Sigmoid colon (tissue), 7 donors: ENCODE measurements around the gene FKBP1B. TPM values are rescaled to one million over a fixed set of nuclear protein-coding genes. Genes with fewer than 3 reads are reported as not detected.

Source experiments
- DNase-seq: peaks from one replicate; pipeline ENCODE4 v3.0.0-alpha.2; 2019
- H3K27ac ChIP-seq, 4 donors: fragments of 200-600 bp; sonication (generic); one replicate each; pipeline ENCODE4 v1.5.1; 2016 to 2019; ENCODE audit warnings: mild to moderate bottlenecking in 1 of 4
- H3K27me3 ChIP-seq, 3 donors: fragments of 200-600 bp; sonication (generic); one replicate each; pipeline ENCODE4 v1.5.1; 2019; ENCODE audit warnings: mild to moderate bottlenecking in 1 of 3
- H3K36me3 ChIP-seq, 4 donors: fragments of 200-600 bp; sonication (generic); one replicate each; pipeline ENCODE4 v1.5.1; 2016 to 2019
- H3K4me1 ChIP-seq, 4 donors: fragments of 200-600 bp; sonication (generic); one replicate each; pipeline ENCODE4 v1.5.1; 2017 to 2019
- H3K4me3 ChIP-seq, 4 donors: fragments of 200-600 bp; sonication (generic); one replicate each; pipeline ENCODE4 v1.5.1; 2017 to 2019; ENCODE audit warnings: mild to moderate bottlenecking in 2 of 4, moderate library complexity in 1 of 4
- H3K9me3 ChIP-seq, 4 donors: fragments of 200-600 bp in 3 of 4; sonication (generic) in 3 of 4; one replicate each; pipeline versions ENCODE4 v1.5.1 to v1.6.1; 2013 to 2019
- EP300 ChIP-seq, 4 donors: sonication (generic); formaldehyde crosslinking; IDR thresholded peaks; one replicate each; pipeline ENCODE4 v1.6.1; 2017; ENCODE audit warnings: antibody characterized with exemption in 4 of 4
- POLR2A ChIP-seq, 2 donors: fragments of 450-650 bp; IDR thresholded peaks; one replicate each; pipeline ENCODE4 v1.6.1; 2016; ENCODE audit warnings: antibody characterized with exemption in 2 of 2, mild to moderate bottlenecking in 2 of 2, moderate library complexity in 2 of 2
- POLR2AphosphoS5 ChIP-seq, 4 donors: sonication (generic); formaldehyde crosslinking; IDR thresholded peaks; one replicate each; pipeline ENCODE4 v1.6.1; 2017; ENCODE audit warnings: antibody characterized with exemption in 4 of 4
- WGBS, 2 donors: extraction: QIAGEN DNeasy Blood & Tissue Kit; methylation state at CpG; one replicate each; pipeline ENCODE4 v1.1.7; 2013; 5-methylcytosine and 5-hydroxymethylcytosine counted together
- intact Hi-C: fragments of 100-400 bp; cut with DNase I; formaldehyde crosslinking; loops from one replicate; pipeline ENCODE4 v1.15.1; 2023
- polyA plus RNA-seq, 3 donors: library from polyadenylated mRNA; stranded (reverse); fragments of 200-250 nt; gene quantifications; one replicate each; pipeline ENCODE4 v1.2.3, GENCODE V29; 2013
- total RNA-seq, 4 donors: library from RNA; depleted of rRNA; stranded (reverse); fragments of >200 nt; gene quantifications; one replicate each; pipeline ENCODE4 v1.1.0, GENCODE V29; 2016
- TF ChIP-seq, protein P1 (sequence below), 4 experiments: fragments of 450-650 bp in 3 of 4; fragments of 200-600 bp in 1 of 4; IDR thresholded peaks; one replicate each; pipeline ENCODE4 v1.5.1; 2016 to 2019; ENCODE audit warnings: antibody characterized with exemption in 4 of 4, mild to moderate bottlenecking in 3 of 4, moderate library complexity in 2 of 4
- donor health status: healthy with polysubstance abuse.
- donor health status: Bipolar disorder and iron deficiency.
- donor health status: healthy.

FKBP1B gene
- total and polyA plus RNA-seq, 7 donors: 3.1 to 43.7 (median 8.0) TPM

DNA sequence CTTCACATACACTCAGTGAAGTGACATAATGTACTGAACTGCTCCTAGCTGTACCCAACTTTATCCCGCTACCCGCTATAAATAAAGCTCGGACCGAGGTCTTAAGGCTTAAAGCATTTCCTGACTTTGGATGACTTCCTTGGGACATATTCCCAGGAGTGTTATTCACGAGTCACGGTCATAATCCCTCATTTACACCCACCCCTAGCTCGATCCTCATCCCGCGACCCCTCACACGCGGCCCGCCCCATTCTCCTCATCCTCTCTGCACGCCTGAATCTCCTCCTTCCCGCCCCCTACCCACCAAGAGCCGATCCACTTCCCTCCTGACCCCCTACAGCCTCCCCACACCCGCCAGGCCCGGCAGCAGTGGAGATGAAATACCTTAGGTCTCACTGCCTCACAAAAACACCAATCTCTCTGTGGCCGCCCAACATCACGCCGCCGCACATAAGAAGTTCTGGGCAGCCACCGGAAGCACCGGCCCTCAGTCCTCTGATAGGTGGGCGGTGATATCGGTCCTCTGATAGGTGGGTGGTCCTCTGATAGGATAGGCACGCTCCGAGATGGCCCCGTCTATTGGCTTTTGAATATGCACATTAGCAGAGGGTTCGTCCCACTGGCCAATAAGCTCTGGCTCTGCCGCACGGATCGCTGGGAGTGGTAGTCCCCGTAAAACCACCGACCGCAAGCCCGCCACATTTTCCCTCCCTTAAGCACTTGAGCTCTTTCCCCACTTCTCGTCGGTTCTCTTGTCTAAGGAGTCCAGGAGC is 2.4 kb upstream of the FKBP1B start, which contains the start of gene WDCP:
TSS of gene WDCP (minus strand) at position 462 of the 773 bp plus-strand sequence. CDS start 7,897 bp downstream, outside the sequence.
- no peaks in the 10 kb centered on the region for H3K9me3 ChIP-seq
- peak; percentile 99 for DNase-seq
- peaks cover 0 to 41% (median 28%) of the 10 kb centered on the region in 4 donors for H3K4me1 ChIP-seq
- no peaks in the 10 kb centered on the region for H3K36me3 ChIP-seq
- intact Hi-C loops: loop anchor here (2.0 to 5.0 kb wide), 2 partner anchors 30 to 105 kb away; partner anchors contain the start of genes SF3B6 and UBXN2A
- WGBS, 2 donors: 1% methylated on average over 38 of the region's 38 CpGs
- TF ChIP-seq POLR2AphosphoS5 (IDR thresholded peaks at IDR 0.05): peak; percentile 39 to 87 (median 82)
- no peak for TF ChIP-seq EP300 (IDR thresholded peaks at IDR 0.05)
- TF ChIP-seq POLR2A (IDR thresholded peaks at IDR 0.05): peak; percentile 51 to 55
- TF ChIP-seq, protein P1, sequence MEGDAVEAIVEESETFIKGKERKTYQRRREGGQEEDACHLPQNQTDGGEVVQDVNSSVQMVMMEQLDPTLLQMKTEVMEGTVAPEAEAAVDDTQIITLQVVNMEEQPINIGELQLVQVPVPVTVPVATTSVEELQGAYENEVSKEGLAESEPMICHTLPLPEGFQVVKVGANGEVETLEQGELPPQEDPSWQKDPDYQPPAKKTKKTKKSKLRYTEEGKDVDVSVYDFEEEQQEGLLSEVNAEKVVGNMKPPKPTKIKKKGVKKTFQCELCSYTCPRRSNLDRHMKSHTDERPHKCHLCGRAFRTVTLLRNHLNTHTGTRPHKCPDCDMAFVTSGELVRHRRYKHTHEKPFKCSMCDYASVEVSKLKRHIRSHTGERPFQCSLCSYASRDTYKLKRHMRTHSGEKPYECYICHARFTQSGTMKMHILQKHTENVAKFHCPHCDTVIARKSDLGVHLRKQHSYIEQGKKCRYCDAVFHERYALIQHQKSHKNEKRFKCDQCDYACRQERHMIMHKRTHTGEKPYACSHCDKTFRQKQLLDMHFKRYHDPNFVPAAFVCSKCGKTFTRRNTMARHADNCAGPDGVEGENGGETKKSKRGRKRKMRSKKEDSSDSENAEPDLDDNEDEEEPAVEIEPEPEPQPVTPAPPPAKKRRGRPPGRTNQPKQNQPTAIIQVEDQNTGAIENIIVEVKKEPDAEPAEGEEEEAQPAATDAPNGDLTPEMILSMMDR (IDR thresholded peaks at IDR 0.05): no peak
- no peaks in the 10 kb centered on the region for H3K27me3 ChIP-seq
- peak within 1 kb of the TSS; percentile 48 to 80 (median 70) for H3K4me3 ChIP-seq
- H3K27ac ChIP-seq: peak within 1 kb of the TSS; percentile 57 to 84 (median 74)

DNA sequence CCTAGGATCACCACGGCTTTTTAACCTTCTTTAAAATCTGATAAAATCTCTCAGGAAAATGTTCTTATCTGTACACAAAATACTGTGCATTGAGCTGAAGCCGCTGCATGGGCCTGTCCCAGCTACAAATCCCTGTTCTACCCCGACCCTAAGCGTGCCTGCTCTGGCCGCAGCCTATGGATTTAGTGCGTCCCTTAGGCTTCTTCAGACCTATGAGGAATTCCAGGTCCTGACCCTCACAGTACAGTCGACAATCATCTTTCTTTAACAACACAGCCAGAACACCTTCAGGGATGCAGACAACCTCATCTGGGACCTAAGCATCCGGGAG is 1.9 kb upstream of the FKBP1B start:
- 41 to 51% methylated on average over 8 of the region's 8 CpGs for WGBS, 2 donors
- H3K4me3 ChIP-seq: peak overlapping the region in 3 of 4 donors; percentile 68 to 80 (median 73)
- no peak for DNase-seq
- H3K27me3 ChIP-seq: no peaks in the 10 kb centered on the region
- no peaks in the 10 kb centered on the region for H3K9me3 ChIP-seq
- no peaks in the 10 kb centered on the region for H3K36me3 ChIP-seq
- H3K4me1 ChIP-seq: peaks cover 0 to 41% (median 28%) of the 10 kb centered on the region in 4 donors
- no peak for TF ChIP-seq EP300 (IDR thresholded peaks at IDR 0.05)
- TF ChIP-seq, protein P1 (IDR thresholded peaks at IDR 0.05): no peak
- TF ChIP-seq POLR2A (IDR thresholded peaks at IDR 0.05): no peak
- no peak for TF ChIP-seq POLR2AphosphoS5 (IDR thresholded peaks at IDR 0.05)
- H3K27ac ChIP-seq: peak overlapping the region in 1 of 4 donors; percentile 74
- intact Hi-C loops: loop anchor here (2.0 to 5.0 kb wide), 2 partner anchors 29 to 105 kb away; partner anchors contain the start of genes SF3B6 and UBXN2A

DNA sequence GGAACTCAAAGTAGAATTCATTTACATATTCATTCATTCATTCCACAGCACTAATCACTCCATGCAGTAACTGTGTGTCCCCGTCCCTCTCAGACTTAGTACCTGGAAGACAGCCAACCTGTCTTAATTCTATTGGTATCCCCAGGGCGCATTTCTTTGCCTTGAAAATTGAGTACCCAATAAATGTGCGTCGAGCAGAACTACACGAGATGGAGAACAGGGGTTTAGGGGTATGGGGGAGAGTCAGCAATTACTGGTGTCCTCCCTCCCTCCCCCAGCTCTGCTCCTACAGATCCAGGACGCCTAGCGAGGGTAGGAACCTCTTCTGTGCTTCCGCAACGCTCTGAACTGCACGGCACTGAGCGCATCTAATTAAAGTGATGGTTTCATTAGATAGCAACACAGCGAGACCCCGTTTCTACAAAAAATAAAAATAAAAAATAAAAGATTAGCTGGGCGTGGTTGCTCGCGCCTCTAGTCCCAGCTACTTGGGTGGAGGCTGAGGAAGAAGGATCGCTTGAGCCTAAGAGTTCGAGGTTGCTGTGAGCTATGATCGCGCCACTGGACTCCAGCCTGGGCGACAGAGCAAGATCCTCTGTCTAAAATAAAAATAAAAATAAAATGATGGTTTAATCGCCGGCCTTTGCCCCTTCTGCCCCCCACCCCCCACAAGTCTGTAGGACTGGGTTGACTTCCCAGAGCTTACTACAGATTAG is 614 bp upstream of the FKBP1B start:
- Histone ChIP-seq H3K4me1 (peaks cover 0 to 41% (median 28%) of the 10 kb centered on the region in 4 donors), H3K27me3 (no peaks in the 10 kb centered on the region), H3K27ac (peak overlapping the region in 2 of 4 donors; percentile 62 to 64), H3K9me3 (no peaks in the 10 kb centered on the region), H3K4me3 (peak overlapping the region; percentile 50 to 76 (median 74)), H3K36me3 (no peaks in the 10 kb centered on the region)
- no peak for DNase-seq
- intact Hi-C loops: loop anchor here (5.0 kb wide), 1 partner anchor 107 kb away; the partner anchor contains the start of gene UBXN2A
- TF ChIP-seq POLR2AphosphoS5 (IDR thresholded peaks at IDR 0.05) (no peak), POLR2A (IDR thresholded peaks at IDR 0.05) (no peak), EP300 (IDR thresholded peaks at IDR 0.05) (no peak)
- TF ChIP-seq, protein P1 (IDR thresholded peaks at IDR 0.05): no peak
- 16 to 19% methylated on average over 23 of the region's 23 CpGs for WGBS, 2 donors

DNA sequence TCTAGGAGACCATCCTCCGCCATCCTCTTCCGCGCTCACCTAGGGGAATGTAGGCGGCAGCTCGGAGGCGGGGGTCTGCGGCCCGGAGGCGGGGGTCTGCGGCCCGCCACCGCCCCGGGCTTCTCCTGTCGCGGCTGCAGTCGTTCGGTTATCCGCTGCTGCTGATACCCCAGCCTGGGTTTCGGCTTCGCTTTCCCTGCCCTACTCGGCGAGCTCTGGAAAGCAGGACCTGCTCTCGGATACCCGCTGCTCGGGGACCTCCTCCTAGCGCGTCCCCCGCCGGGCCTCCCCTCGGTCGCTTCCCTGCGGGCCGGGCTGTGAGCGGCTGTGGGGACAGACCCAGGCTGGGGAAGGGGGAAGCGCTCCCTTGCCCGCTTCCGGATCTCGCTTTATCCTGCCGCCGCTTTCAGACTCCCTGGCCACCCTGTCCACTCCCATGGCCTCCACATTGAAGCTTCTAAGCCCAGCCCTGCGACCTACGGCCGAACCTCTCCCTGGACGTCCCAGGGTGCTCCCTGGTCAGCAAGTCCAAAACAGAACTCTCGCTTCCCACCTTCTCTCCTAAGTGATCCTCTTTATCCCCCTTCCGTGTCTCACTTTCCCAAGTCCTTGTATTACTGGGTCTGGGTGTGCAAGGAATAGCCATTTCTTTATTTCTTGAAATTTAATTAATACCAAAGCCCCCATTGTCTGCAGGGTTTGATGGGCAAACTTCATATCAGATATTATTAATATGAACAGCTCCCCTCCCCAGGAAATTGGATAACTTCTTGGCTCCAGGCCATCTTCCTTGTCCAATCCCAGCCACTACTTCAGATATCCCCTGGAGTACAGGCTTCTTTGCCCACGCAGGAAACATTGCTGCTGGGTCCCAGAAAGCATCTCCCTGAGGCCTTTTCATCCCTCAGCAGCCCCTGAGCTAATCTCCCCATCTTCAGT is 769 bp downstream of the FKBP1B start:
- Histone ChIP-seq H3K9me3 (no peaks in the 10 kb centered on the region), H3K27ac (peak overlapping the region; percentile 47 to 64 (median 60)), H3K36me3 (no peaks in the 10 kb centered on the region), H3K4me3 (peak overlapping the region; percentile 50 to 76 (median 74)), H3K27me3 (no peaks in the 10 kb centered on the region), H3K4me1 (peaks cover 0 to 41% (median 28%) of the 10 kb centered on the region in 4 donors)
- 10 to 19% methylated on average over 47 of the region's 47 CpGs for WGBS, 2 donors
- TF ChIP-seq EP300 (IDR thresholded peaks at IDR 0.05) (no peak), POLR2A (IDR thresholded peaks at IDR 0.05) (no peak), POLR2AphosphoS5 (IDR thresholded peaks at IDR 0.05) (no peak)
- TF ChIP-seq, protein P1 (IDR thresholded peaks at IDR 0.05): no peak
- DNase-seq: peak; percentile 70
- intact Hi-C loops: no loop called here
